ENCODE results near the gene NDE1.

NDE1 gene

GRCh38 chr16:15715221-15715620 is 65.2 kb downstream of the NDE1 start:
- Histone ChIP-seq H3K27ac (ENCODE audit: low read depth, low read length, poor library complexity, severe bottlenecking) (no peak overlapping the region), H3K9me3 (ENCODE audit: low read length) (no peaks in the 10 kb centered on the region), H3K4me2 (ENCODE audit: low read length) (no peak overlapping the region), H3K4me3 (ENCODE audit: low read depth, low read length, poor library complexity, severe bottlenecking) (no peak overlapping the region), H3K9ac (ENCODE audit: low read length) (no peak overlapping the region), H3K79me2 (ENCODE audit: insufficient read depth, low read length) (no peaks in the 10 kb centered on the region), H3K27me3 (ENCODE audit: insufficient read depth, low read length) (no peaks in the 10 kb centered on the region), H3K36me3 (ENCODE audit: insufficient read depth, low read length) (peaks cover 6% of the 10 kb centered on the region; the same call in 1 of the 2 replicates), H4K20me1 (ENCODE audit: insufficient read depth, low read length) (no peaks in the 10 kb centered on the region), H3K9me2 (ENCODE audit: low read depth, low read length) (no peaks in the 10 kb centered on the region), H3K4me1 (ENCODE audit: insufficient read depth, low read length, severe bottlenecking) (peaks cover 11% of the 10 kb centered on the region), H3F3A (ENCODE audit: insufficient read depth, low read length) (no peaks in the 10 kb centered on the region), H2AFZ (ENCODE audit: low read length) (no peak overlapping the region)
- TF ChIP-seq, protein P1, sequence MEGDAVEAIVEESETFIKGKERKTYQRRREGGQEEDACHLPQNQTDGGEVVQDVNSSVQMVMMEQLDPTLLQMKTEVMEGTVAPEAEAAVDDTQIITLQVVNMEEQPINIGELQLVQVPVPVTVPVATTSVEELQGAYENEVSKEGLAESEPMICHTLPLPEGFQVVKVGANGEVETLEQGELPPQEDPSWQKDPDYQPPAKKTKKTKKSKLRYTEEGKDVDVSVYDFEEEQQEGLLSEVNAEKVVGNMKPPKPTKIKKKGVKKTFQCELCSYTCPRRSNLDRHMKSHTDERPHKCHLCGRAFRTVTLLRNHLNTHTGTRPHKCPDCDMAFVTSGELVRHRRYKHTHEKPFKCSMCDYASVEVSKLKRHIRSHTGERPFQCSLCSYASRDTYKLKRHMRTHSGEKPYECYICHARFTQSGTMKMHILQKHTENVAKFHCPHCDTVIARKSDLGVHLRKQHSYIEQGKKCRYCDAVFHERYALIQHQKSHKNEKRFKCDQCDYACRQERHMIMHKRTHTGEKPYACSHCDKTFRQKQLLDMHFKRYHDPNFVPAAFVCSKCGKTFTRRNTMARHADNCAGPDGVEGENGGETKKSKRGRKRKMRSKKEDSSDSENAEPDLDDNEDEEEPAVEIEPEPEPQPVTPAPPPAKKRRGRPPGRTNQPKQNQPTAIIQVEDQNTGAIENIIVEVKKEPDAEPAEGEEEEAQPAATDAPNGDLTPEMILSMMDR (IDR thresholded peaks at IDR 0.05; ENCODE audit: low read length): no peak
- TF ChIP-seq EZH2 (IDR thresholded peaks at IDR 0.05; ENCODE audit: borderline replicate concordance, low read length): no peak

- Histone ChIP-seq H4K20me1 (ENCODE audit: insufficient read depth, low read length) (no peaks in the 10 kb centered on the region), H3K4me1 (ENCODE audit: insufficient read depth, low read length, severe bottlenecking) (peaks cover 11% of the 10 kb centered on the region), H3K27me3 (ENCODE audit: insufficient read depth, low read length) (no peaks in the 10 kb centered on the region), H3K9ac (ENCODE audit: low read length) (no peak overlapping the region), H2AFZ (ENCODE audit: low read length) (no peak overlapping the region), H3K9me3 (ENCODE audit: low read length) (no peaks in the 10 kb centered on the region), H3K4me3 (ENCODE audit: low read depth, low read length, poor library complexity, severe bottlenecking) (no peak overlapping the region), H3K27ac (ENCODE audit: low read depth, low read length, poor library complexity, severe bottlenecking) (no peak overlapping the region), H3K79me2 (ENCODE audit: insufficient read depth, low read length) (no peaks in the 10 kb centered on the region), H3K9me2 (ENCODE audit: low read depth, low read length) (no peaks in the 10 kb centered on the region), H3K36me3 (ENCODE audit: insufficient read depth, low read length) (peaks cover 6% of the 10 kb centered on the region; the same call in 1 of the 2 replicates), H3K4me2 (ENCODE audit: low read length) (no peak overlapping the region), H3F3A (ENCODE audit: insufficient read depth, low read length) (no peaks in the 10 kb centered on the region)
- TF ChIP-seq EZH2 (IDR thresholded peaks at IDR 0.05; ENCODE audit: borderline replicate concordance, low read length): no peak
- TF ChIP-seq, protein P1 (IDR thresholded peaks at IDR 0.05; ENCODE audit: low read length): no peak
These were observed 66.8 kb downstream of the NDE1 start for GRCh38 chr16:15716694-15717447.

DNA sequence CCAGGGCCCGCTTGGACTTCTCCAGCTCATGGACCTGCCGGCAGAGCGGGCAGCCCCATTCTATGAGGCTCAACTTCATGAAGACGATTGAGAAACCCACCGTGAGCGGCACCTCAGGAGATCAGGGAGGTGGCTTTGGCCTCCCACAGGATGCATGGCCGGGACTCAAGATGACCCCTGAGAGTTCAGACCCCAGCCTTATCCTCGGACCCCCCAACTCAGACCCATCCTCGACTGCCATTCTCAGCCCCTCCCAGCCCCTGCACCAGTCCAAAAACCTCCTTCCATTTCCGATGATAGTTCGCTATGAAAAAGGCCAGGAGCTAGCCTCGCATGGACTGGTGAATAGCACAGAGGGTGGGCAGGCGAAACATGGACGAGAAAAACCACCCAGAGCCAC is 71.0 kb downstream of the NDE1 start:
- Histone ChIP-seq H3K36me3 (ENCODE audit: insufficient read depth, low read length) (peaks cover 25% of the 10 kb centered on the region), H3K27ac (ENCODE audit: low read depth, low read length, poor library complexity, severe bottlenecking) (no peak overlapping the region), H2AFZ (ENCODE audit: low read length) (no peak overlapping the region), H3K9me3 (ENCODE audit: low read length) (no peaks in the 10 kb centered on the region), H3K9me2 (ENCODE audit: low read depth, low read length) (no peaks in the 10 kb centered on the region), H3K4me2 (ENCODE audit: low read length) (no peak overlapping the region), H3K4me1 (ENCODE audit: insufficient read depth, low read length, severe bottlenecking) (no peaks in the 10 kb centered on the region), H3K4me3 (ENCODE audit: low read depth, low read length, poor library complexity, severe bottlenecking) (no peak overlapping the region), H3K9ac (ENCODE audit: low read length) (no peak overlapping the region), H3F3A (ENCODE audit: insufficient read depth, low read length) (no peaks in the 10 kb centered on the region), H4K20me1 (ENCODE audit: insufficient read depth, low read length) (no peaks in the 10 kb centered on the region), H3K27me3 (ENCODE audit: insufficient read depth, low read length) (no peaks in the 10 kb centered on the region), H3K79me2 (ENCODE audit: insufficient read depth, low read length) (no peaks in the 10 kb centered on the region)
- TF ChIP-seq, protein P1 (IDR thresholded peaks at IDR 0.05; ENCODE audit: low read length): no peak
- TF ChIP-seq EZH2 (IDR thresholded peaks at IDR 0.05; ENCODE audit: borderline replicate concordance, low read length): no peak
